ACC112 (cell line): ENCODE data around the gene ABCG1.

Experiments
- H2AFZ ChIP-seq: fragments of 200-600 bp; sonication (generic); one replicate; pipeline ENCODE4 v1.6.0; 2017; ENCODE audit warnings: antibody characterized with exemption, low read length; ENCODE audit not compliant: unreplicated experiment
- H3K27ac ChIP-seq: fragments of 200-600 bp; sonication (generic); 2 replicates; pipeline ENCODE4 v1.5.1; 2014; ENCODE audit warnings: low read depth, mild to moderate bottlenecking, antibody characterized with exemption, low read length, moderate library complexity
- H3K27me3 ChIP-seq: fragments of 200-600 bp; sonication (generic); 2 replicates; pipeline ENCODE4 v1.6.1; 2014; ENCODE audit warnings: mild to moderate bottlenecking, antibody characterized with exemption, low read length, moderate library complexity, mixed read lengths; ENCODE audit not compliant: insufficient read depth
- H3K36me3 ChIP-seq: fragments of 200-600 bp; sonication (generic); 2 replicates; pipeline ENCODE4 v1.6.1; 2016; ENCODE audit warnings: mild to moderate bottlenecking, antibody characterized with exemption, low read length, moderate library complexity, mixed read lengths; ENCODE audit not compliant: insufficient read depth
- H3K4me1 ChIP-seq: fragments of 200-600 bp; sonication (generic); one replicate; pipeline ENCODE4 v1.6.1; 2016; ENCODE audit warnings: low read length, mixed read lengths; ENCODE audit not compliant: insufficient read depth, unreplicated experiment, control insufficient read depth
- H3K4me3 ChIP-seq: fragments of 200-600 bp; sonication (generic); 2 replicates; pipeline ENCODE4 v1.5.1; 2014; ENCODE audit warnings: mild to moderate bottlenecking, low read depth, low read length
- H3K79me2 ChIP-seq: fragments of 200-600 bp; sonication (generic); one replicate; pipeline ENCODE4 v1.6.0; 2016; ENCODE audit warnings: low read length; ENCODE audit not compliant: control insufficient read depth, unreplicated experiment, insufficient read depth

The ABCG1 gene

GRCh38 chr21:42225042-42225441 lies 6.1 kb downstream of the ABCG1 start:
- no peak overlapping the region for H3K4me3 ChIP-seq
- no peaks in the 10 kb centered on the region for H3K79me2 ChIP-seq
- peaks cover 16% of the 10 kb centered on the region for H3K4me1 ChIP-seq
- H3K27me3 ChIP-seq, result peaks cover 60% of the 10 kb centered on the region
- H3K36me3 ChIP-seq, result no peaks in the 10 kb centered on the region
- no peak overlapping the region for H3K27ac ChIP-seq
- H2AFZ ChIP-seq, result no peak overlapping the region

GRCh38 chr21:42225571-42226155 lies 6.7 kb downstream of the ABCG1 start:
- H3K27ac ChIP-seq, result no peak overlapping the region
- H3K27me3 ChIP-seq, result peaks cover 54% of the 10 kb centered on the region
- peaks cover 11% of the 10 kb centered on the region for H3K4me1 ChIP-seq
- no peaks in the 10 kb centered on the region for H3K36me3 ChIP-seq
- no peaks in the 10 kb centered on the region for H3K79me2 ChIP-seq
- no peak overlapping the region for H3K4me3 ChIP-seq
- H2AFZ ChIP-seq, result no peak overlapping the region

- H3K36me3 ChIP-seq, result no peaks in the 10 kb centered on the region
- H3K27me3 ChIP-seq, result peaks cover 47% of the 10 kb centered on the region
- no peaks in the 10 kb centered on the region for H3K79me2 ChIP-seq
- H2AFZ ChIP-seq, result no peak overlapping the region
- H3K4me3 ChIP-seq, result no peak overlapping the region
- peaks cover 11% of the 10 kb centered on the region for H3K4me1 ChIP-seq
- H3K27ac ChIP-seq, result no peak overlapping the region
Observed at GRCh38 chr21:42226626-42227025, 7.7 kb downstream of the ABCG1 start.

- Histone ChIP-seq H3K79me2 (no peaks in the 10 kb centered on the region), H3K27ac (no peak overlapping the region), H3K27me3 (peaks cover 46% of the 10 kb centered on the region), H3K4me3 (no peak overlapping the region), H2AFZ (no peak overlapping the region), H3K4me1 (peaks cover 12% of the 10 kb centered on the region), H3K36me3 (no peaks in the 10 kb centered on the region)
Observed at GRCh38 chr21:42227909-42228708, 9.2 kb downstream of the ABCG1 start.

GRCh38 chr21:42228709-42229220 lies 9.8 kb downstream of the ABCG1 start:
- H3K4me3 ChIP-seq, result no peak overlapping the region
- H3K79me2 ChIP-seq, result no peaks in the 10 kb centered on the region
- no peak overlapping the region for H2AFZ ChIP-seq
- H3K4me1 ChIP-seq, result peaks cover 18% of the 10 kb centered on the region
- no peak overlapping the region for H3K27ac ChIP-seq
- H3K27me3 ChIP-seq, result peaks cover 40% of the 10 kb centered on the region
- no peaks in the 10 kb centered on the region for H3K36me3 ChIP-seq

- Histone ChIP-seq H3K27ac (no peak overlapping the region), H3K4me3 (no peak overlapping the region), H3K4me1 (peaks cover 26% of the 10 kb centered on the region), H3K27me3 (peaks cover 35% of the 10 kb centered on the region), H2AFZ (no peak overlapping the region), H3K79me2 (no peaks in the 10 kb centered on the region), H3K36me3 (no peaks in the 10 kb centered on the region)
Observed at GRCh38 chr21:42229676-42230075, 10.7 kb downstream of the ABCG1 start.

GRCh38 chr21:42230178-42230577 lies 11.2 kb downstream of the ABCG1 start:
- H3K27me3 ChIP-seq, result peaks cover 35% of the 10 kb centered on the region
- no peaks in the 10 kb centered on the region for H3K36me3 ChIP-seq
- no peaks in the 10 kb centered on the region for H3K79me2 ChIP-seq
- no peak overlapping the region for H3K4me3 ChIP-seq
- H3K27ac ChIP-seq, result no peak overlapping the region
- no peak overlapping the region for H2AFZ ChIP-seq
- H3K4me1 ChIP-seq, result peaks cover 28% of the 10 kb centered on the region

- H3K79me2 ChIP-seq, result no peaks in the 10 kb centered on the region
- H3K36me3 ChIP-seq, result no peaks in the 10 kb centered on the region
- H3K27ac ChIP-seq, result no peak overlapping the region
- peaks cover 35% of the 10 kb centered on the region for H3K27me3 ChIP-seq
- peaks cover 30% of the 10 kb centered on the region for H3K4me1 ChIP-seq
- no peak overlapping the region for H2AFZ ChIP-seq
- no peak overlapping the region for H3K4me3 ChIP-seq
Observed at GRCh38 chr21:42230636-42231035, 11.7 kb downstream of the ABCG1 start.

GRCh38 chr21:42231756-42232155 lies 12.8 kb downstream of the ABCG1 start:
- H2AFZ ChIP-seq, result no peak overlapping the region
- H3K4me1 ChIP-seq, result peaks cover 30% of the 10 kb centered on the region
- peaks cover 34% of the 10 kb centered on the region for H3K27me3 ChIP-seq
- H3K36me3 ChIP-seq, result no peaks in the 10 kb centered on the region
- no peak overlapping the region for H3K4me3 ChIP-seq
- no peak overlapping the region for H3K27ac ChIP-seq
- H3K79me2 ChIP-seq, result no peaks in the 10 kb centered on the region

- Histone ChIP-seq H3K27ac (no peak overlapping the region), H3K36me3 (no peaks in the 10 kb centered on the region), H3K79me2 (no peaks in the 10 kb centered on the region), H3K4me1 (peaks cover 30% of the 10 kb centered on the region), H2AFZ (no peak overlapping the region), H3K27me3 (peaks cover 37% of the 10 kb centered on the region), H3K4me3 (no peak overlapping the region)
Observed at GRCh38 chr21:42232176-42232825, 13.4 kb downstream of the ABCG1 start.
